GM21423 (cell line): ENCODE measurements around the gene CAT.

Experiments
- ATAC-seq: cut with Tn5 transposase; IDR thresholded peaks from one replicate; pipeline ENCODE4 v1.9.1; 2021; ENCODE audit warnings: mild to moderate bottlenecking, moderate library complexity; ENCODE audit not compliant: unreplicated experiment

The CAT gene

GRCh38 chr11:34438529-34439507 lies at the start of gene CAT:
TSS of gene CAT (plus strand) at chr11:34438934. CDS start at chr11:34439014, 80 bp downstream.
- ATAC-seq, result peak; percentile 98

GRCh38 chr11:34394771-34395300 lies 43.9 kb upstream of the CAT start:
- no peak for ATAC-seq

GRCh38 chr11:34395916-34396550 lies 42.7 kb upstream of the CAT start:
- ATAC-seq, result no peak

- no peak for ATAC-seq
Observed at GRCh38 chr11:34397120-34397519, 41.6 kb upstream of the CAT start.

- no peak for ATAC-seq
Observed at GRCh38 chr11:34397811-34398210, 40.9 kb upstream of the CAT start.

GRCh38 chr11:34403431-34403830 lies 35.3 kb upstream of the CAT start:
- ATAC-seq, result no peak

- no peak for ATAC-seq
Observed at GRCh38 chr11:34404280-34404679, 34.5 kb upstream of the CAT start.

GRCh38 chr11:34405079-34405858 lies 33.5 kb upstream of the CAT start:
- ATAC-seq, result no peak

- ATAC-seq, result no peak
Observed at GRCh38 chr11:34406413-34406812, 32.3 kb upstream of the CAT start.

GRCh38 chr11:34407121-34407813 lies 31.5 kb upstream of the CAT start:
- no peak for ATAC-seq

- no peak for ATAC-seq
Observed at GRCh38 chr11:34408580-34409172, 30.1 kb upstream of the CAT start.

GRCh38 chr11:34411111-34411510 lies 27.6 kb upstream of the CAT start:
- ATAC-seq, result no peak

GRCh38 chr11:34411791-34412190 lies 26.9 kb upstream of the CAT start:
- no peak for ATAC-seq

GRCh38 chr11:34413263-34413662 lies 25.5 kb upstream of the CAT start:
- ATAC-seq, result no peak

GRCh38 chr11:34415538-34415937 lies 23.2 kb upstream of the CAT start:
- no peak for ATAC-seq

- ATAC-seq, result no peak
Observed at GRCh38 chr11:34416088-34416487, 22.6 kb upstream of the CAT start.

GRCh38 chr11:34416766-34417165 lies 22.0 kb upstream of the CAT start:
- no peak for ATAC-seq

- no peak for ATAC-seq
Observed at GRCh38 chr11:34417202-34417601, 21.5 kb upstream of the CAT start.

- ATAC-seq, result no peak
Observed at GRCh38 chr11:34419158-34419557, 19.6 kb upstream of the CAT start.

- no peak for ATAC-seq
Observed at GRCh38 chr11:34423300-34423699, 15.4 kb upstream of the CAT start.
